ENCODE measurements around the gene KLHL14. TPM values are rescaled to one million over a fixed set of nuclear protein-coding genes. Genes with fewer than 3 reads are reported as not detected.

The KLHL14 gene
- total RNA-seq, 1 donor from 2014 or later, result 0.98 TPM

DNA sequence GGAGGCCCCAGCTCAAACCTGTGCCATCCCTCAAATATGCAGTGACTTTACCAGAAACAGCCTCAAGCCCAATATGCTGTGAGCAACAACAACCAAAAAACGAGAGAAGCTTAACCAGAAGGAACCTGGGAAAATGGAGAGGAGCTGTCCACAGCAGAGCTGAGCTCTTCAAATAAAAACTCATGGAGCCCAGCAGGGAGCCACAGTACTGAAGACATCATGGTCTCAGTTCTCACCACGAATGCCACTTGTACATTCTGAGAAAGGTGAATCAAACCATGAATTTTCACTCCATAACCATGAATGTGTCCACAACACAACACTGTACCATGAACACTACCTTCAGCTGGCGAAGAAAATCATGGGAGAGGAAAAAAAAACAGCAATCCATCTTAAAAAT lies 50.5 kb downstream of the KLHL14 start:
- TF ChIP-seq POLR2AphosphoS5 (IDR thresholded peaks at IDR 0.05; ENCODE audit: insufficient read depth in 1 of 2, low read depth in 1 of 2) (no peak), POLR2A (IDR thresholded peaks at IDR 0.05) (no peak)
- TF ChIP-seq, protein P1, sequence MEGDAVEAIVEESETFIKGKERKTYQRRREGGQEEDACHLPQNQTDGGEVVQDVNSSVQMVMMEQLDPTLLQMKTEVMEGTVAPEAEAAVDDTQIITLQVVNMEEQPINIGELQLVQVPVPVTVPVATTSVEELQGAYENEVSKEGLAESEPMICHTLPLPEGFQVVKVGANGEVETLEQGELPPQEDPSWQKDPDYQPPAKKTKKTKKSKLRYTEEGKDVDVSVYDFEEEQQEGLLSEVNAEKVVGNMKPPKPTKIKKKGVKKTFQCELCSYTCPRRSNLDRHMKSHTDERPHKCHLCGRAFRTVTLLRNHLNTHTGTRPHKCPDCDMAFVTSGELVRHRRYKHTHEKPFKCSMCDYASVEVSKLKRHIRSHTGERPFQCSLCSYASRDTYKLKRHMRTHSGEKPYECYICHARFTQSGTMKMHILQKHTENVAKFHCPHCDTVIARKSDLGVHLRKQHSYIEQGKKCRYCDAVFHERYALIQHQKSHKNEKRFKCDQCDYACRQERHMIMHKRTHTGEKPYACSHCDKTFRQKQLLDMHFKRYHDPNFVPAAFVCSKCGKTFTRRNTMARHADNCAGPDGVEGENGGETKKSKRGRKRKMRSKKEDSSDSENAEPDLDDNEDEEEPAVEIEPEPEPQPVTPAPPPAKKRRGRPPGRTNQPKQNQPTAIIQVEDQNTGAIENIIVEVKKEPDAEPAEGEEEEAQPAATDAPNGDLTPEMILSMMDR (IDR thresholded peaks at IDR 0.05), result no peak
- no peak for DNase-seq (ENCODE audit: extremely low spot score in 2 of 2)
- intact Hi-C loops (cut with DNase I), result no loop called here
- Histone ChIP-seq H3K36me3 (no peaks in the 10 kb centered on the region), H3K9me3 (no peaks in the 10 kb centered on the region), H3K4me1 (no peaks in the 10 kb centered on the region), H3K27ac (no peak overlapping the region), H3K27me3 (no peaks in the 10 kb centered on the region), H3K4me3 (no peak overlapping the region)

DNA sequence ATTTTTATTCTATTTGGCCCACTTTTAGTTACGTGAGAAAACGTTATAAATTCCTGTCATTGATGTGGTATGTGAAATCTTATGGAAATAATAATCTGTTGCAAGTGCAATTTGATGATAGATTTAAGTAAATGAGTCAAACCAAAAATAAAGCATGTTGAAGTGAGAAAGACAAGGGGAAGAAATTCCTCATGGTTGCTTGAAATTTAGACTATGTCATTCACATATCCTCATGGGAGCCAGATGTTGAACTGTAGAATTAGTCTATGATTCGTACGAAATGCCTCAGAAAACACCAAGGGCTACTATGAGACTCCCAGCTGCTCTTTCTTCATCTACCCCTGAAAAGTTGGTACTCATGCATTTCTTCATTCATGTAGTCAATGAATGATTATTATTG lies 55.7 kb downstream of the KLHL14 start:
- Histone ChIP-seq H3K27me3 (no peaks in the 10 kb centered on the region), H3K4me1 (no peaks in the 10 kb centered on the region)
- intact Hi-C loops (cut with DNase I), result no loop called here

DNA sequence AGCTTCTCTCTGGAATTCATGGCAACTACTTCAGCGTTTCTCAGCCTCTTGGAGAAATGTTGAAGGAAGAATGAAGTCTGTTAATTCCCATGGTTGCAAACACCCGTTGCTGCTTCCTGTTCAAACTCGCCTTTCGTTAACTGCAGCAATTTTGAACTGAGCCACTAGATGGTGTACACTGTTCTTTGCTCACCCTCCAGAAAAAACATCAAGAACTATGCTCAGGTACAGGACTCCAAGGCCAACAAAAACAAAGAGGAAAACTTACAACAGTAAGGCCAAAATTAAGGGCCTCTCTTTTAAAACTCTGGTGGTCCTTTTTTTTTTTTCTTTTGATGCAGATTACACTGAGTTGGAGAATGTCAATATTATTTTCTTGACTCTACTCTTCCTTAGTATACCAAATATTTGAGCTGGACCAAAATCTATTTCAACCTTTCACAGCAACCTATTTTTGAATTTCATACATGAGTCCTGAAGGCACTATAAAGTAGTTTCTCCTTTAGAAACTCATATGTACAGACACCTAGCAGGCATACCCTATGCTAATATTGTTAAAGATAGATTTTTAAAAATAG lies 58.2 kb downstream of the KLHL14 start:
- no peak for DNase-seq (ENCODE audit: extremely low spot score in 2 of 2)
- Histone ChIP-seq H3K4me1 (no peaks in the 10 kb centered on the region), H3K27me3 (no peaks in the 10 kb centered on the region), H3K27ac (no peak overlapping the region), H3K36me3 (no peaks in the 10 kb centered on the region), H3K9me3 (no peaks in the 10 kb centered on the region), H3K4me3 (no peak overlapping the region)
- no peak for TF ChIP-seq POLR2AphosphoS5 (IDR thresholded peaks at IDR 0.05; ENCODE audit: insufficient read depth in 1 of 2, low read depth in 1 of 2)
- TF ChIP-seq, protein P1 (IDR thresholded peaks at IDR 0.05), result peak; percentile 36 to 45 (median 45)
- intact Hi-C loops (cut with DNase I), result loop anchor here (5.0 kb wide), 1 partner anchor 1048 kb away; no protein-coding TSS in a partner anchor

More for the DNA sequence above, 55.7 kb downstream of the KLHL14 start:
- Histone ChIP-seq H3K9me3 (no peaks in the 10 kb centered on the region), H3K4me3 (no peak overlapping the region), H3K36me3 (no peaks in the 10 kb centered on the region), H3K27ac (no peak overlapping the region)
- TF ChIP-seq POLR2A (IDR thresholded peaks at IDR 0.05) (no peak), POLR2AphosphoS5 (IDR thresholded peaks at IDR 0.05; ENCODE audit: insufficient read depth in 1 of 2, low read depth in 1 of 2) (no peak)
- TF ChIP-seq, protein P1 (IDR thresholded peaks at IDR 0.05), result no peak
- DNase-seq (ENCODE audit: extremely low spot score in 2 of 2), result no peak

DNA sequence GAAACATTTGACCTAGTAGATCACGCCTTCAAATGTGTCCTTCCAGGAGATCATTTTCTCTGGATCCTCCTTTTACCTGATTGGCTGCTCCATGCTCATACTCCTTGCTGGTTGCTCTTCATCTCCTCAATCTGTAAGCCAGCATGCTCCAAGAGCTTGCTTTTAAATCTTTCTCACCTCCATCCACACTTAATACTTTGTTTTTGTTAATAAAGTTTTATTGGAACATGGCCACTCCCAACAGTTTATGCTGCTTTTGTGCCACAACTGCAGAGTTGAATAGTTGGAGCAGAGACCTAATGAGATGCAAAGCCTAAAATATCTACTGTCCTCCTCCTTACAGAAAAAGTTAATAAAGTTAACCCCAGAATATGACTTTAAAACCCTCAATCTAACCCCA lies 60.0 kb downstream of the KLHL14 start:
- Histone ChIP-seq H3K4me1 (no peaks in the 10 kb centered on the region), H3K9me3 (no peaks in the 10 kb centered on the region), H3K27ac (no peak overlapping the region), H3K4me3 (no peak overlapping the region), H3K36me3 (no peaks in the 10 kb centered on the region), H3K27me3 (no peaks in the 10 kb centered on the region)
- no peak for DNase-seq (ENCODE audit: extremely low spot score in 2 of 2)
- TF ChIP-seq, protein P1 (IDR thresholded peaks at IDR 0.05), result no peak
- TF ChIP-seq POLR2AphosphoS5 (IDR thresholded peaks at IDR 0.05; ENCODE audit: insufficient read depth in 1 of 2, low read depth in 1 of 2) (no peak), POLR2A (IDR thresholded peaks at IDR 0.05) (no peak)
- intact Hi-C loops (cut with DNase I), result loop anchor here (5.0 kb wide), 1 partner anchor 1049 kb away; no protein-coding TSS in a partner anchor

DNA sequence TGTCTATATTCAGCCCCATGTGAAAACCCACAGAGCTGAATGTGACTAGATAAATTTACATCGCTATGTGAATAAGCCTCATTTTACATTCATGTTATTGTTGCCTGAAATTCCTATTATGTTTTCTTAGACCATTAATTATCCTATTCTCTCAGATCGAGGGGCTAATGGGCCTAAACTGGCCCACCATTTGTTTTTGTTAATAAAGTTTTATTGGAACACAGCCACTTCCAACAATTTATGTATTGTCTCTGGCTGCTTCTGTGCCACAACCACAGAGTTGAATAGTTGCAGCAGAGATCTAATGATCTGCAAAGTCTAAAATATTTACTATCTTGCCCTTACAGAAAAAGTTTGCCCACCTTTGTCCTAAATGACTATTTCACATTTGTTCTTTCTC lies 61.0 kb downstream of the KLHL14 start:
- DNase-seq (ENCODE audit: extremely low spot score in 2 of 2), result no peak
- Histone ChIP-seq H3K27me3 (no peaks in the 10 kb centered on the region), H3K9me3 (no peaks in the 10 kb centered on the region), H3K27ac (no peak overlapping the region), H3K36me3 (no peaks in the 10 kb centered on the region), H3K4me3 (no peak overlapping the region), H3K4me1 (no peaks in the 10 kb centered on the region)
- intact Hi-C loops (cut with DNase I), result loop anchor here (5.0 kb wide), 1 partner anchor 1050 kb away; no protein-coding TSS in a partner anchor
- TF ChIP-seq POLR2A (IDR thresholded peaks at IDR 0.05) (no peak), POLR2AphosphoS5 (IDR thresholded peaks at IDR 0.05; ENCODE audit: insufficient read depth in 1 of 2, low read depth in 1 of 2) (no peak)
- TF ChIP-seq, protein P1 (IDR thresholded peaks at IDR 0.05), result no peak
